Midbrain (tissue), 1 donor: ENCODE measurements around the gene LENEP.

Experiments
- DNase-seq: peaks from one replicate; lab custom pipeline; 2025; lab: John Stamatoyannopoulos, UW

The LENEP gene

GRCh38 chr1:154960446-154961136, 32.8 kb upstream of the LENEP start:
- no peak for DNase-seq

GRCh38 chr1:154961207-154962155, 31.9 kb upstream of the LENEP start, which contains the start of gene PYGO2:
Gene PYGO2 (minus strand): TSS chr1:154961782. CDS start chr1:154961576, 206 bp downstream.
- DNase-seq = peak; percentile 83

DNA sequence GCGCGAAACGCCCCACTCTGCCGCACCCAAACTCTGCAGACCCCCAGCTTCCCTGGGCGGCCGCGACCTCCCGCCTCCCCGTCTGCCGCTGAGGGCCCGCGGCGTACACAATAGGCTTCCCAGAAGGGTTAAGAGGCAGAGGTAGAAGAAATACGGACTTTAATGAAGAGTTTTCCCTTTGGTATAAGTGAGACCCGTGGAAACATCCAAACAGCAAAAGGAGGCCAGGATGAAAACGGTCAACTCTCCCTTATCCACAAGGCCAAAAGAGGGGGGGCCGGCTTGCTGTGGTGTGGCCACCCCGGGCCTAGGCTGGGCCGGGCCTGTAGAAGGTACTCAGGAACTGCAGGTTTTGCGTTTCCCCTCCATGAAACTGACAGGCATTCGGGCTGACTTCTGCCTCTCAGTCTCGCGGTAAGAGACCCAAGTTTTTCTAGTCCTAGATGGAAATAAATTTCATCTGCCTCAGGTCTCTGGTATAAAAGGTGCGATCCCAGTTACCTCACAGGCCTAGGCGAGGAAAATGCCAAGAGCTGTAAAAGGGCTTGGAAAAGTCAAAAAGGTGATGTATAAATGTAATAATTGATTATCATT, 31.1 kb upstream of the LENEP start:
- peak; percentile 28 for DNase-seq

DNA sequence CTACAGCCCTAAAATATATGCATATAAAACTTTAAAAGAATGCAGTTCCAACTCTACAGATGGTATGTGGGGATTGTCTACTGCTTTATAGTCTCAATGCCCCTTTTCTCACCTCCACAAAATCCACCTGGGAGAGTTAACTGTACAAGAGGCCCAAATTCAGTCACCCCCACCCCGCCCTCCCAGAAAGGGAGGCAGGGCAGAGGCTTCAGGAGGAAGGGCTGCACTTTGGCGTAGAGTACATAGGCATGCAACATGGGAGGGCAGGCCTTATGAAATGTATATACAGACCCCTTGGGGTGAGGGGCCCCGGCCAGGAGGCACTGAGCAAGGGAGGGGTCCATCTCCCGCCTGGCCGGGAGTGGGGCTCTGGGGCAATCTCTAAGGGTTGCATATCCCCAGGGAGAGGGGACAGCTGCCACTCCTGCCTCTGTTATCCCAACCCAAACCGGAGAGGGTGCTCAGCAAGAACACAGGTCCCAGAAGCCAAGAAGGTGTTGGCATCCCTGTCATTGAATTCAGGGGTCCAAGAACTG, 30.5 kb upstream of the LENEP start:
- DNase-seq = no peak

- DNase-seq = no peak
Observed at GRCh38 chr1:154963643-154964042, 29.7 kb upstream of the LENEP start.

DNA sequence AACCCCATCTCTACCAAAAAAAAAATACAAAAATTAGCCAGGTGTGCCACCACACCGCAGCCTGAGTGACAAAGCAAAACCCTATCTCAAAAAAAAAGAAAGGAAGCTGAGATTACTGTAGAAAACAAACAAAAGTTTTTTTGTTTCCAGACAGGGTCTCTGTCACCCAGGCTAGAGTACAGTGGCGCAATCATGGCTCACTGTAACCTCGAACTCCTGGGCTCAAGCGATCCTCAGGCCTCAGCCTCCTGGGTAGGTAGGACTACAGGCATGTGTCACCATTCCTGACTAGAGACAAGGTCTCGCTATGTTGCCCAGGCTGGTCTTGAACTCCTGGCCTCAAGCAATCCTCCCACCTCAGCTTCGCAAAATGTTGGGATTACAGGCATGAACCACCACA, 29.0 kb upstream of the LENEP start:
- no peak for DNase-seq

DNA sequence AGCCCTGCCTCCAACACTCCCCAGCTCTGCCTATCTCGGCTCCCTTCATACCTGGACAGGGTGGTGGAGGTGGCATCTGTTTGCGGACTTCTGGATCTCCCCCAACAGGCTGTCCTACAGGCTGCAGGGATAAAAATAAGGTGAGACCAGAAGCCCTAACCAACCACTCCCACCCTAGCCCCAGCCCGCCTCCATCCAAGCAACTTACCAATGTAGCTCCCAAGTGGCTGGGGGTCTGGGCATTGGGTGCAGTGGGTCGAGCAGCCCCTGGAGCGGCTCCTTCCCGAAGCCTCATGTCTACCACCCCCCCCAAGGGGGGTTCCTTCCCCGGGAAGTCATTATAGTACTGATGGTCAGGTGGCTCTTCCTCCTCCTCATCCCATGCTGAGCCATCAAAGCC, 27.3 kb upstream of the LENEP start:
- DNase-seq = no peak

GRCh38 chr1:154967331-154967950, 25.9 kb upstream of the LENEP start:
- no peak for DNase-seq

DNA sequence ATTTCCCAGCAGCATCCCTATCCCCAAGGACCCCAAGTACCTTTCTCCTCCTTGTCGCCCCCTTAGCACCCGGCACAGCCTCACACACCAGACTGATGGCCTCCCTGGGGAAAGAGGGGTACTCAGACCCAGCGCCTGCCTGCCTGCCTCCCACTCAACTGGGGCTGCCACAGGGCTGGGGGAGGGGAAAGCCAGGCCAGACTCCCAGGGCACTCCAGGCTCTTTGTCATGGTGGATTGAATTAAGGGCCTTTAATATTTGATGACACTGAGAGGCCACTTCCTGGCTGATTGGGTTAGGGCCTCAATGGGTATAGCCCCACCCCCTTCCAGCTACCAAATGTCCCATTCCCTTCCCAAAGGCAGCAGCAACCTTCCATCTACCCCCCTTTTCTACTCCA, 24.7 kb upstream of the LENEP start:
- no peak for DNase-seq

DNA sequence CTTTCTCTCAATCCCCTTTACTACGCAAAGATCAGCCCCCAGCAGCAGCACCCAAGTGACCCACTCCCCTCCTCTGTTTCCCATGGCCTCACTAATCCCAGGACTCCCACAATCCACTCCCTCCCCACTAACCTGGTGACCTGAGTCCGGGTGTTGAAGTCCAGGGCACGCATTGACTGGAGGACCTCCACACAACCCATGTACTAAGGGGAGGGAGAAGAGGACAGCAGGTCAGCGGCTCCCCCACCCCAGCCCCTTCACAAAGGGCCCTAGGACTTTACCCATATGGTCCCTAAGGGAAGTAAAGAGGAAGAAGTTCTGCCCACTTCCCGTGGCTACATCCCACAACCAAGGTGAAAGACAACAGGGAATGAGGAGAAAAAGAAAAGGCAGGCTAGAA, 24.1 kb upstream of the LENEP start:
- DNase-seq = no peak

GRCh38 chr1:154969860-154970452, 23.4 kb upstream of the LENEP start:
- DNase-seq = no peak

DNA sequence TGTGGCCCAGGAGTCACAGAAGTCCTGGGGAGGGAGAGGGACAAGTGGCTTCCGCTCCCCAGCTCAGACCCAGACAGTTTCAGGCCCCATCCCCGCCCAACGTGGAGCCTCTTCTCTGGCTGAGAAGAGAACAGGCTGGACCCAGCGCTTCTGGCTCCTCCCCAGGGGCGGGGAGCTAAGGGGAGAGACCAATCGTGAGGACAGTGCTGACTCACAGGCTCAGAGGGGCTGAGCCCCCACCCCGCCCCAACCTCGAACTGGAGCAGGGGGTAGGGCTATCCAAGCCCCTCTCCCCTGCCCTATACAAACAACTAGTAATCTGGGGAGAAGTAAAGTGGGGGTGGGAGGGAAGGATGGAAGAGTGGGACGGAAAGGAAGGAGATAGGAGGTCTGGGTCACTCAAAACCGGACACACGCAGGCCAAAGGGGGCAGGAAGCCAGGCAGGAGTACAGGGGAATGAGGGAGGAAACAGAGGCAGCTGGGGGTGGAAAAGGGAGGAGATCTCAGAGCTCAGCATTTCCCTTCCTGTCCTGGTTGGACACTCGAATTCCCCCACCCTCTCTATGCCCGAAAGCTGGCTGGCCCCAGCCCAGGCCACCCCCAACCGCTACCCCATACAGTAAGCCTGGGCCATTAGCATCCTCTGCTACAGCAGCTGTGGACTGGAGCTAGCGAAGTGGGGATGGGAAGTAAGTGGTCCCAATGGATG, 22.6 kb upstream of the LENEP start, which contains the start of gene SHC1:
SHC1 (minus strand) TSS at position 117 of the 710 bp plus-strand sequence. CDS start 221 bp downstream, outside the sequence.
- peak; percentile 87 for DNase-seq

GRCh38 chr1:154971341-154971998, 21.9 kb upstream of the LENEP start:
- DNase-seq = no peak

- DNase-seq = no peak
Observed at GRCh38 chr1:154972213-154972516, 21.2 kb upstream of the LENEP start.

- DNase-seq = peak; percentile 46
Observed at GRCh38 chr1:154972517-154973343, 20.7 kb upstream of the LENEP start.

GRCh38 chr1:154973344-154974101, 19.9 kb upstream of the LENEP start:
- peak; percentile 81 for DNase-seq

- DNase-seq = peak; percentile 99
Observed at GRCh38 chr1:154974102-154974807, 19.1 kb upstream of the LENEP start, which contains the start of gene CKS1B. Gene CKS1B (plus strand): TSS chr1:154974681. CDS start chr1:154974746, 65 bp downstream.
